HG03575 (cell line): ENCODE measurements around the gene ZNRF4.
"Not testable (repeated sequence)": the region's sequence is repeated elsewhere in the genome, so short reads cannot be mapped to it uniquely, and the experiment has no call there.

ENCODE experiments used
- ATAC-seq: cut with Tn5 transposase; IDR thresholded peaks from one replicate; pipeline ENCODE4 v1.9.1; 2021; ENCODE audit not compliant: unreplicated experiment, insufficient number of reproducible peaks, low FRiP score; ENCODE audit errors: extremely low read depth

ZNRF4 gene

DNA sequence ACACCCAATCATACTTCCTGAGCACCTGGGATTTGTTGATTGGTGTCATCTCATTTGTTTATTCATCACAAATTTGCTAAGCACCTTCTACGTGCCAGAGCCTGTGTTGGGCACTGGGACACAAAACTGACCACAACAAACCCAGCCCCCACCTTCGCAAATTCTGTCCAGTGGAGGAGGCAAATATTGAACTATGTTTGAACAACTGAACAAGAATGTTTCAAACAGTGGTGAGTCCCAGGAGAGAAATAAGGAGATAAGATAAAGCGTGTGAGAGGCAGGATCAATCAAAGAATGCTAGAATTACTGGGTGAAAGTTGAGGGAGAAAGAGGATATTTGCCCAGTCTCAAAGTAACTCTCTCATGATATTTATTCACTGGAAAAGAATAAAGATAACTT is 8.7 kb downstream of the ZNRF4 start:
- ATAC-seq = no peak

DNA sequence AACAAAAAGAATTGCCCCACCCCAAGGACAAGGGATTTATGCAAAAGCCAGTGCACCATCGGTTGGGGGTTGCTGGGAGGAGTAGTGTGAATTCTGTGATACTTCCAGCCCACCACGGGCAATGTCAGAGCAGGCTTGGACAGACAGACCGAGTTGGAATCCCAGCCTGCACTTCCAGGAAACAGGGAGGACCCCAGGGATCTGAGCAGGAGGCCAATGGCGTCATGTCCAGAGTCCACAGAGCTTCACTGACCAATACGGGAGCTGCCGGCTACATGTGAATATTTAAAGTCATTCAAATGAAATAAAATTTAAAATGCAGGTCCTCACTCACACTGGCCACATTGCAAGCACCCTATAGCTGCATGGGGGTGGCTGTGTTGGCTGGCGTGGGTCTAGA is 10.9 kb downstream of the ZNRF4 start:
- no peak for ATAC-seq

DNA sequence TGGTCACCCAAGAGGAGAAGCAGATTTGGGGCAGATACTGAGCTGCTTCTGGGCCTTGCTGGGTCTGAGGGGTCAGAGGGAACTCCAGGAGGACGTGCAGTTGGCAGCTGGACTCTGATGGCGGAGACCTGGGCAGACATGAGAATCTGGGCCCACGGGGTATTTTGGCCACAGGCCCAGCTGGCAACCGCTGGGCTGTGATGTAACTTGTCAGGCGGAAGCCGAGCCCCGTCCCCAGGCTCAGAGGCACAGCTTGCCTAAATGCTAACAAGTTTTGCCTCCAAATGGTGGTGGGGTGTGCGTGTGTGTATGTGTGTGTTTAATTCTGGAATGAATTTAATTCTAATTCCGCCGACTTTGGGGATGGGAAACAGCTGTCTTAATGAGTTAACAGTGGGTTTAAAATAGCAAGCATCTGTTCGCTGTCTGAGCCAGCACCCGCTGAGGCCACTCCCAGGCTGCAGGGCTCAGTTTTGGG is 11.6 kb downstream of the ZNRF4 start:
- ATAC-seq = no peak

DNA sequence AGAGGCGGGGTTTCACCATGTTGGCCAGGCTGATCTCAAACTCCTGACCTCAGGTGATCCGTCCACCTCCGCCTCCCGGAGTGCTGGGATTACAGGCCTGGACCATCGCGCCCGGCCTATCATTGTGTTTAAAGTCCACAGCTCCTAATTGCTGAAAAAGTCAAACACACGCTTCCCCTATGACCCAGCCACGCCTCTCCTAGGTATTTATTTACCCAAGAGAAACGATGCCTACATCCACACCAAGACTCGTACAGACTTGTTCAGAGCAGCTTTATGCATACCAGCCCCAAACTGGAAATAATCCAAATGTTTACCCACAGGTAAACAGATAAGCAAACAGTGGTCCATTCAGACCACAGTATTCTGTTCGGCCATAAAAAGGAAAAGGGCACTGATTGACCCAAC is 15.1 kb downstream of the ZNRF4 start:
- no peak for ATAC-seq

DNA sequence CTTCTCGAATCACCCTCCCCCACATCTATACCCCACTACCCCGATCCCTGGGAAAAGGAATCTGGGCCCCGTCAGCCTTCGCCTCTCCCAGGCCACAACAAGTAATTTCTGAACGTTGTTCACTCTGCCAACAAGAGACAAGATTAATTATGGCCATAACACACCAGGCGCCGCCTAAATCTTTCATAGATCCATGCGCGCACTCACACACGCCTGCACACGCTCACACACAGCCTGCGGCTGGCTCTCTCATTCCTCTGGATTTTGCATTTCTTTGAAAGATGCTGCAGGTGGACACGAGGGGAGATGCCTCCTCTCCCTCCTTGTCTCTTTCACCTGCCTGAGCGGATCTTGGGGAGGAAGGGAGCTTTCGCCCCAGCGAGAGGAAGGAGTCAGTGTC is 17.1 kb downstream of the ZNRF4 start:
- ATAC-seq = no peak

DNA sequence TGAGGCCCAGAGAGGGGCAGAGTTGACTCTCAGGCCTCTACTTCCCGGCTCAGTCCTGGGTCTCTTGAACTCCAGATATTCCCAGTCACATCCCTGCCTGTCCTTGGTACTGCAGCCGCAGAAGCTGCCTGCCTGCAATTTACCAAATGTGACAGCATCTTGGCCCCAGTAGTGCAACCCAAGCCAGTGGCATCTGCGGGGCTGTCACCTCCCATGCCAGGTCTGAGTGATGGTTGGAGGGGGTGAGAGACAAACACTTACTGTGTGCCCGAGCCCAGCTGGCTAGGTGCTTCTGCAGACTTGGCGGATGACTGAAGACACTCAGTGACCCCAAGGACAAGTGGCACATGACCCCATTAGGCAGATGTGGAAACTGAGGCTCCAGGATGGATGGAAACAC is 18.4 kb downstream of the ZNRF4 start:
- no peak for ATAC-seq

DNA sequence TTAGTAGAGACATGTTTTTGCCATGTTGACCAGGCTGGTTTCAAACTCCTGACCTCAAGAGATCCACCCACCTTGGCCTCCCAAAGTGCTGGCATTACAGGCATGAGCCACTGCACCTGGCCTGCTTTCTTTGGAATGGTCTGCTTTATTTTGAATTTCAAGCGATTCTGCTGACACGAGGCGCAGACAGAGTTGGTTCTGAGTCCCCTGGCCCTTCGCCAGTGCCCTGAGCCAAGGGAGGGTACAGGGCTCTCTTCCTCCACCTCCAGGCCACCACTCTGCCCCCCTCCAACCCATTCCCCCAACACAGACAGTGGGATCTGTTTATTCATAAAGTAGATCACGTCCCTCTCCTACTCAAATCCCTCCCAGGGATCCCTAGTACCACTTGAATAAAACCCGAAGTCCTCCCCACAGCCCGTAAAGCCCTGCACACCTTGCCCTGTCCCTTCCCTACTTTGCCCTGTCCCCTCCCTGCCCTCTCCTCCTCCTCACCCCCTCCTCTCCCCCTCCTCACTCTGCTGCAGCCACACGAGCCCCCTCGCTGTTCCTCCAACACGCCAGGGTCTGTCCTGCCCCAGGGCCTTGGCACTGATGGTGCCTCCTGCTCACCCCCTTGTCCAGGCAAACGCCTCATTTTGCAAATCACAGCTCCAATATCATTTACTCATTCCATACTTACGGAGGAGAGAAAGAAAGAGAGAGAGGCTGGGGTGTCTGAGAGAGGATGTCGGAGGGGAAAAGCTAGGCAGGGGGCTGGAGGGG is 22.4 kb downstream of the ZNRF4 start:
- no peak for ATAC-seq

DNA sequence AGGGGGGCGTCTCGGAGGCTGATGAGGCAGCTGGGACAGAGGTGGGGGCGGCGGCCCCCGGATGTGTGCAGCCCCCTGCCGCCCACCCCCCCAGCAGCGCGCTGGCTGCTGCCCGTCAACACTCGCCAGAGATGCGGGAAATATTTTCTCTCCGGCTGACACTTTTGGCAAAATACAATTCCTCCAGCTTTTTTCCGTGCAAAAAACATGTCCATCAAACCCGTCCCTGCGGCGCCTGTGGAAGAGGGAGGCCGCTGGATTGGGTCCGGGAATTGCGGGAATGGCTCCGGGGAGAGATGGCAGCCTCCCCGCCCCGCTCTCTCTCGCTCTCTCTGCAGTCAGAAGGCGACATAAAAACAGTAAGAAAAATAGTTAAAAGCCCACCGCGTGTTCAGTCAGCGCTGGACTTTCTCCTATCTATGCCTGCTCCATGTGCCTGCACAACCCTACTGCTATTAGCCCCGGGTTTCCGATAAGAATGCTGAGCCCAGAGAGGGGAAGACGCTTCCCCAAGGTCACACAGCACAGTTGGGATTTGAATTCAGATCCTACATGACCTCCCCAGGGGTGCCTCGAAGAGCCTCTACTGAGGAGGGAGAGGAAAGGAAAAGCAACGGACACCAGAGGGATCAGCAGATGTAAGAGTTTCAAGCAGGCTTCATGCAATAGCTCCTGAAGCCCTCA is 23.2 kb downstream of the ZNRF4 start:
- no peak for ATAC-seq

DNA sequence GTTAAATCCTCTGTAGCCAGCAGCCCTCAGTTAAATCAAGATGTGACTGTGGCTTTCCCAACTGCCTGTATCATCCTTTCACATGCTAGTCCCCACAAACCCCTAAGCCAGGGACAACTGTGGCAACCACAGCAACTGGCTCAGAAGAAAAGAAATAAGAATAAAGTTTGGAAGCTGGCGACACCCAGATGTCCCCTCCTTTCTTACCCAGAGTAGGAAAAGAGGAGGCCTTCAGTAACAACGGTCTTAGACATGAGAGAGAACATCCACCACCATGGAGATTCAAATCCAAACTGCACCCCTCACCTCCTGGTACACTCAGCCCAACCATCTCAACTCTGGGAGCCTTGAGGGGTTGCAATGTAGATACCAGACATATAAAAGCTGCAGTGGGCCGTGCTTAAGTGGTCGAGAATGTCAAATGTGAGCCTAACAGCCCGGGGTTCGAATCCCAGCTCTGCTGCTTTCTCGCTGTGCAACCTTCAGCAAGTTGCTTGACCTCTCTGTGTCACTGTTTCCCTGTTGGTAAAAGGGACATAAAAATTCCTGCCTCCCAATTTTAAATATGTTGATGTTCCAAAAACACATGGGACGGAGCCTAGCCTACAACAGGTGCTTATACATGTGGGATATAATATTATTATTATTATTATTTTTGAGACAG is 23.8 kb downstream of the ZNRF4 start:
- ATAC-seq = no peak

DNA sequence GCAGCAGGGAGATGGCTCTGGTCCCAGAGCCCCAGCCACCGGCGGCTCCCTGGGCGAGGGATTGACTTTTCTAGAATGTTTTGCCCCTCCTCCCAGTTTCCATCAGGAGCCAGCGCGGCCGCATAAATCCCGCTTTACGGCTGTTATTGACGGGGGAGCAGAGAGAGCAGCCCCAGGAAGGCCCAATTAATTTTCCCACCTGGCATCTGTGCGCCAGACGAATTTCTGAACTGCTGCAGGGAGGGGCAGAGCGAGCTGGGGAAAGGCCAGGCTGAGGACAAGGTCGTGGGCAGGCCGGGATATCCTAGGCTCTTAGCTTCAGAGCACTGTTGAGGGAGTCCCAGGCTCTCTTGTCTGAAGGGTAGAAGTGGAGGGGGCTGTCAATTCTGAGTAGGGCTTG is 24.7 kb downstream of the ZNRF4 start:
- ATAC-seq = no peak

DNA sequence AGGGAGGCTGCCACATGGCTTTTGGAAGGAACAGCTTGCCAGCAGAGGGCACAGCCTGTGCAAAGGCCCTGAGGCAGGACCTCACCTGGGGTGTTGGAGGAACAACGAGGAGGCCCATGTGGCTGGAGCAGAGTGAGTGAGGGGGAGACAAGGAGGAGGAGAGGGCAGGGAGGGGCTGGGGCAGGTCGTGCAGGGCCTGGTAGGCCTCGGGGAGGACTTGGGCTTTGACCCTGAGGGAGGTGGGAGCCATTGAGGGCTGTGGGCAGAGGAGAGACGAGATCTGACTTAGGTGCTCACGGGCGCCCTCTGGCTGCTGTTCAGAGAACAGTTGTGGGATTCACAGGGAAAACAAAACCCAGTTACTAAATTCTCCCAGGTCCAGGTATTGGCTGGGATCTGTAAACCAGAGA is 25.2 kb downstream of the ZNRF4 start:
- no peak for ATAC-seq

DNA sequence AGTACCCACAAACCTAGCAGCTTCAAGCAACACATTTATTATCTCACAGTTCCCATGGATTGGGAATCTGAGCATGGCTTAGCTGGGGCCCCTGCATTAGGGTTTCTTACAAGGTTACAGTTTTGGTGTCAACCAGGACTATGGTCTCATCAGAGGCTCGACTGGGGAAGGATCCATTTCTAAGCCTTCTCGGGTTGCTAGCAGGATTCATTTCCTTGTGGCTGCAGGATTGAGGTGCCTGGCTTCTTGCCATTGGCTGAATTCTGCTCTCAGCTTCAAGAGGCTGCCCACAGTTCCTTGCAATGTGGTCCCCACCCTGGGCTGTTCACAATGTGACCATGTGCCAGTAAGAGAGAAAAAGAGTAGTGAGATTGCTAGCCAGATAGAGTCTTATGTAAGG is 26.7 kb downstream of the ZNRF4 start:
- ATAC-seq = no peak

DNA sequence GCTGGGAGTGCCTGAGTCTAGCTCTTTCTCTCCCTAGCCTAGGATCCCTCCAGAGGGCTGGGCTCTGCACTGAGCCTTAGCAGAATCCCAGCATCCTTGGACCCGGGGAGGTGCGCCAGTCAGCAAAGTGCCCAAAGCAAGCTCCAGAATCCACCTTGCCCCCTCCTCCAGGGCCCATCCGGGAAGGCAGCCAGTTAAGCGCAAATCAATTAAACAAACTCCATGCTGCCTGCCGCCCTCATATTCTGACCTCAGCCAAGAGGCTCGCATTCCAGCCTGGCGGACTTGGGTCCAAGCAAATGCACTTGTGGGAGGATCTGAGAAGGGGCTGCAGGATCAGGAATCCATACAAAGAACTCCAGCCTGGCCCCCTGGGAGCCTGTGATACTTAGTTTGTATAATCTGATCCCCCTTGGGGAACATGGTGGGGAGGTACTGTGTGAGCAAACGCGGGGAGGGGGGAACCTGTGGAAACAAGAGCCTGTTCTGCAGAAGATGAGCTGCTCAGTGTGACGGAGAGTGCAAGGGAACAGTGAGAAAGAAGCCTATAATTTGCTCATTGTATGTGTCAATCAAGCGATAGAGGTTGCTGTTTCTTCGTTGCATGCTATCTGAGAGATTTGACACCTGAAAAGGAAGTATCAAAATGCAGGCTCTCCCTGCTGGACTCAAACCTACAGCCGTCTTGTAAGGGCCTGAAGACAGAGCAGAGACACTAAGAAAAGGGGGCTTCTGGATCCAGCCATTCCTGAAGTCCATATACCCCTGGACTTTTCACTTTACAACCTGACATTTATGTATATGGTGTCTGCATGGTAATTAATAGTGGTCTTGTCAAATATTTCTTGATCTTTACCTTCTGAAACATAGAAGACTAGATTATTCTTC is 29.4 kb downstream of the ZNRF4 start:
- no peak for ATAC-seq

DNA sequence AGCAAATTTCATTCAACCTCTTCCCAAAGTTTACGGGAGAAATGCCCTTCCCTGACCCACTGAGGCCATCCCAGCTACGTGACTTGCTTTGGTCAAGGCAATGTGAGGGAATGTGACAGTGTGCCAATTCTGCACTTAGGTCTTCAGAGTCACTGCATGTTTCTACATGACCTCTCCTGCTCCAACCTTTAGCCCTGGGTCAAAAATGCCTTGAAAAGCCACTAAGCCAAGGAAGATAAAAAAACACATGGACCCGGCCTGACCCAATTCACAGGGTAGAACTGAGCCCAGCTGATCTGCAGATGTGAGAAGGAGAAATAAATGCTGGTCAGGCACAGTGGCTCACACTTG is 30.0 kb downstream of the ZNRF4 start:
- ATAC-seq = no peak

DNA sequence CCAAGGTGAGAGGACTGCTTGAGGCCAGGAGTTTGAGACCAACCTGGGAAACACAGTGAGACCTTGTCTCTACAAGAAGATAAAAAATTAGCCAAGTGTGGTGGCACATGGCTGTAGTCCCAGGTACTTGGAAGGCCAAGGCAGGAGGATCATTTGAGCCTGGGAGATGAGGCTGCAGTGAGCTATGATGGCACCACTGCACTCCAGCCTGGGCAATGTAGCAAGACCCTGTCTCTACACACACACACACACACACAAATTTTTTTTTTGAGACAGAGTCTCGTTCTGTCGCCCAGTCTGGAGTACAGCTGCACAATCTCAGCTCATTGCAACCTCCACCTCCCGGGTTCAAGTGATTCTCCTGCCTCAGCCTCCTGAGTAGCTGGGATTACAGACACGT is 30.4 kb downstream of the ZNRF4 start:
- not testable (repeated sequence) for ATAC-seq

DNA sequence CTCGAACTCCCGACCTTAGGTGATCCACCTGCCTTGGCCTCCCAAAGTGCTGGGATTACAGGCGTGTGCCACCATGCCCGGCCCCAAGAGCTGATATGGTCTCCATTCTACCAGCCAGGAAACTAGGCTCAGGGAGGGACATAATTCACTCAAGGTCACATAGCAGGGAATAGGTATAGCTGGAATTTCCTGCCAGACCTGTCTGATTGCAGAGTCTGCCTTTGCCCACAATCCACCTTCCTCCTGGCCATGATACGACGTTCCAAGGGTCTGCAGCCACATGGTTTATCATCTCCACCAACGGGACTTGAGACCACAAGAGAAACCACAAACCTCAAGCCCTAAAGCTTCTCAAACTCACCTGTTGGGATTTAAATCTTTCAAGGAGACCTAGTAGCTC is 32.0 kb downstream of the ZNRF4 start:
- ATAC-seq = no peak

DNA sequence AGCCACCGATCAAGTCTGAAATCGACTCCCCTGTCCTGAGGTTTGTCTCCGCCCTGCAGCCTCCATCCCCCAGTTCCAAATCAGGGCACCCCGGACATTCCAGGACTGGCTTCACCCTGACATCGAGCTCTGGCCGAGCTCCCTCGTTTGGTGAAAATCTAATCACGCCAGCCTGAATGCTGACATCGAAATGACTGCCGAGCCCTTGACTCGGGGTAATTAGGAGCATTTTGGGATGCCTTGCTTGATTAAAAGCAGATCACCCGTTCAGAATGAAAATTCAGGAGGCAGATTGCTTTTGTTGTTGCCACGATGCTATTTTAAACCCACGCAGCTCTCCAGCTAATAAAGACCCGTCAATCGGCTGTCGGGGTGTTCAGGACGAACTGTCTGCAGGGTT is 34.3 kb downstream of the ZNRF4 start:
- no peak for ATAC-seq

DNA sequence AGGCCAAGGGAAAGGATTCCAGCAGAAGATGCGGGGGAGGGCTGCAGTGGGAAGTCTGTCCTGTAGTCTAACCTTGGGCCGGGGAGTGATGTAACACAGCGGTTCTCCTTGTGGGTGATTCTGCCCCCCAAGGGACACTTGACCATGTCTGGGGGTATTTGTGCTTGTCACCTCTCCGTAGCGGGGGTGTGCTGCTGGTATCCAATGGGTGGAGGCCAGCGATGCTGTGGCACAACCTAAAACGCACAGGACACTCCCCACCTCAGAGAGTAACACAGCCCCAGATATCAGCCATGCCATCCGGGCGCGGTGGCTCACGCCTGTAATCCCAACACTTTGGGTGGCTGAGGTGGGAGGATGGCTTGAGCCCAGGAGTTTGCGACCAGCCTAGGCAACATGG is 36.3 kb downstream of the ZNRF4 start:
- no peak for ATAC-seq

DNA sequence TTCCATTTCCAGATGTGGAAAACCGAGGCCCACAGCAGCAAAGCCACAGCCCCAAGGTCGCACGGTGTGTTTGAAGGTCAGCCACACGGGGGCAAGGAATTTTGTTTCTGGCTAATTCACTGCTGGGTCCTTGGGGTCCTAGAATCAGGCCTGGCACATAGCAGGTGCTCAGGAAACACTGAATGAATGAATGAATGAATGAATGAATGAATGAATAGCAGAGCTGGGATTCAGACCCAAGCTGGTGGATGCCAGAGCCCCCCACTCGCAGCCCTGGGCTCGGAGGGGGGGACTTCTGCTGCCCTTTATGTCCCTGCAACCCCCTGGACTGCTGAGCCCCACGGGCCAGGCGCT is 37.0 kb downstream of the ZNRF4 start:
- no peak for ATAC-seq
